NCI-H526 treated with DMSO at 0.1 percent for 48 hours (cell line): Measurements from ENCODE around the gene SIK2.
A peak's percentile ranks its signal among the peaks of the same experiment; 100 is the strongest.

Experiments used
- DNase-seq: peaks from one replicate; lab custom pipeline; 2025; lab: John Stamatoyannopoulos, UW

SIK2 gene

DNA sequence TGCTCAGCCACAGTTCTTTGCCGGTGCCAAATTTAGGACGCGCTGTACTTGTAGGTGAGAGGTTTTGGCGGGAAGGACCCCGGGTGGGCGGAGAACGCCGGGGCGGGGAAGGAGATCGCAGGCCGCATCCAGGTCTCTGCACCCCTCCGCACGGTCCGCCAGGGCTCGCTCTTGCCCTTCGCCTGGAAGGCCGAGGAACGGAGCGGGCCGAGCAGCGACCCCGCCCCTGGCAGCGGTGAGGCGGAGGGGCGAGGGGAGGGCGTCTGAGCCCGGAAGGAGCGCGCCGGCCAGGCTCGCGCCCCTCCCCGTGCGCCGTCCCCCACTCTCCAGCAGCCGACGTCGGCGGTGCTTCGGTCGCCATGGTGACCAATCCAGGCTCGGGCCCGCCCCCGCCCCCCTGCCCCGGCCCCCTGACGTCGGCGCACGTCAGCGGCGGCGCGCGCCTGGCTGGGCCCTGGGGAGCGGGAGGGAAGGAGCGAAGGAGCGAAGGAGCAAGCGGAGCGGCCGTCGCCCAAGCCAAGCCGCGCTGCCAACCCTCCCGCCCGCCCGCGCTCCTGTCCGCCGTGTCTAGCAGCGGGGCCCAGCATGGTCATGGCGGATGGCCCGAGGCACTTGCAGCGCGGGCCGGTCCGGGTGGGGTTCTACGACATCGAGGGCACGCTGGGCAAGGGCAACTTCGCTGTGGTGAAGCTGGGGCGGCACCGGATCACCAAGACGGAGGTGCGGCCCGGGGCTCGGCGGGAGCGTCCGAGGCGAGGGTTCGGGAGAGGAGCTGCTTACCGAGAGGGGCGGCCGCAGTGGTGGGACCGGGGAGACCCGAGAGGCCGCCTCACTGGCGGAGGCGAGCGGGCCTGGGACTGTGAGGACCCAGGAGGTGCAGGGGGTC lies at the start of gene SIK2:
TSS of gene SIK2 (plus strand) at position 471 of the 886 bp plus-strand sequence. CDS start at position 586, 115 bp downstream.
- DNase-seq = peak; percentile 99

DNA sequence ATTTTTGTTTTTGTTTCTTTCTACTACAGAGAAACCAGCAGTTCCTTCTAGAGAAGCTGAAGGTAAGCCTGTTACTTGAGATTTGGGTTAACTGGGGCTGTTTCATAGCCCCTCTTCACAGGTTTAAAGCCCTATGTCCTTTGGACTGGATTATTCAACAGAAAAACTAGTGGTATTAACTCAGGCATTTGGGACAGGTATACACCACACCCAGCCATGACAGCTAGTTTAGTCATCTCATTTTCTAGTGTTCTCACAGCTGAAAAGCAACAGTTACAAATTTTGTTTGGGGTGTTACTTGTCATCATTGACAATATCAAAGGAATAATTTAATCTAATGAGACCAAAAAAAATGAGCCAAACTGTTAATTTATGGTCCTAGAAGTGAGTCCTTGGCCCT lies 47.7 kb upstream of the SIK2 start:
- DNase-seq = no peak

DNA sequence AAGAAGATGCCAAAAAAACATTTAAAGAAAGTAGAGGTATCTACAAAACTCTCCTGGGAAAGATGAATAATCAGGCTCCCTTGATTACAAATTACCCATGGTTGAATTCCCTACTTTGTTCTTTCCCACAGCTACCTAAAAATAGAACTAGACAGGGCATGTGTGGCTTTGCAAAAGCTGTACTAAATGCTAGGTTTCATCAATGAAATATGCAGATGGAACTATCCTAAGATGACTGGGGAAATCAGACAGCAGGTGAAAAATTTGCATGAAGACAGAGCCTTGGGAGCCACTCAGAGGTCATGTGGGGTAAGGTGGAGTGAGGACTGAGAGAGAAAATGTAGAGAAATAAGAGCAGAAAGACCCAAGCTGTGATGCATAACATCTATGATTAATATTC lies 47.0 kb upstream of the SIK2 start:
- peak; percentile 99 for DNase-seq

DNA sequence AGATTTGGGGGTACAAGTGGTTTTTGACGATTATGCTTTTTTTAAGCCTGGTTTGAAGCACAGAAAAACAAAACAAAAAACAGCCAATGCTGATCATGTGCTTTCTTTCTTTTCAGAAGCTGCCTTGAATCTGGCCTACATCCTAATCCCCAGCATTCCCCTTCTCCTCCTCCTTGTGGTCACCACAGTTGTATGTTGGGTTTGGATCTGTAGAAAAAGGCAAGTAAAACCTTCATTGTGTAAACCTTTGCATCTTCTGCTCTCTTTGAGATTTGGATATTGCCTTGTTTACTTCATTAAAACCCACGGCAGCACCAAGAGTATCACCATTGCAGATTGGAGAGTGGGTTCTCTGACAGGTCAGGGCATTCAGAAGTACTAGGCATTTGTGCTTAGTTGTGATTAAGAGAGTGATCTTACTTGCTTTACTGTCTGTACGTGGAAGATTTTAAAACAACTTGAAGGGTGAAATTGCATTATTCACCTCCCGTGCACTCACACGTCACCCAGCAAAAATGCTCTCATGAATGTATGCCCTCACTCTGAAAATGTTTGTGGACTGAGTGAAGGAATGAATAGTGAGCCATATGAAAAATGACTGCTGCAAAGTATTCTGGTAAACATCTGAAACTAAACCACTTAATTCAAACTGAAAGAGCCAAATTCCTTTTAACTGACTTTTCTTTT lies 44.7 kb upstream of the SIK2 start:
- DNase-seq = no peak

DNA sequence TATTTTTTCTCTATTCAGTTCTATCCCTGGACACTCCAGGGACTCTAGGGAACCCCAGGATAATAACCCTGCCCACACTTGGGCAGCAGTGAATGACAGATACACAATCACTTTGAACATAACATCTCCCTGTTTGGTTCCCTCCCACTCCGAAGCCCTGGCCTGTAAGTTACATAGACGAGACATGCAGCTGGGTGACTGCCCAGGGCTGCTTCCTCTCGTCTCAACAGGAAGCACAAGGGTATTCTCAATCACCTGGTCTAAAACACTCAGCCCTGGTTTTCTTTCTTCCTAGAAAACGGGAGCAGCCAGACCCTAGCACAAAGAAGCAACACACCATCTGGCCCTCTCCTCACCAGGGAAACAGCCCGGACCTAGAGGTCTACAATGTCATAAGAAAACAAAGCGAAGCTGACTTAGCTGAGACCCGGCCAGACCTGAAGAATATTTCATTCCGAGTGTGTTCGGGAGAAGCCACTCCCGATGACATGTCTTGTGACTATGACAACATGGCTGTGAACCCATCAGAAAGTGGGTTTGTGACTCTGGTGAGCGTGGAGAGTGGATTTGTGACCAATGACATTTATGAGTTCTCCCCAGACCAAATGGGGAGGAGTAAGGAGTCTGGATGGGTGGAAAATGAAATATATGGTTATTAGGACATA lies 42.3 kb upstream of the SIK2 start:
- no peak for DNase-seq

DNA sequence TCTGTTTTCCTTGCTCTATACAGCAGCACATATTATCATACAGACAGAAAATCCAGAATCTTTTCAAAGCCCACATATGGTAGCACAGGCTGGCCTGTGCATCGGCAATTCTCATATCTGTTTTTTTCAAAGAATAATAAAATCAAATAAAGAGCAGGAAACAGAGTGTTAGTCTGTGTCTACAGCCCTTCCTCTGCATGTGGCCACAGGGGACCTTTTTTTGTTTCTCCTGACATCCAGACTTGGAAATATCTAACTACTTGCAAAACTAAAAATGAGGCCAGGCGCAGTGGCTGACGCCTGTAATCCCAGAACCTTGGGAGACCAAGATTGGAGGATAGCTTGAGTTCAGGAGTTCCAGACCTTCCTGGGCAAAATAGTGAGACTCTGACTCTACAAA lies 41.4 kb upstream of the SIK2 start:
- no peak for DNase-seq

DNA sequence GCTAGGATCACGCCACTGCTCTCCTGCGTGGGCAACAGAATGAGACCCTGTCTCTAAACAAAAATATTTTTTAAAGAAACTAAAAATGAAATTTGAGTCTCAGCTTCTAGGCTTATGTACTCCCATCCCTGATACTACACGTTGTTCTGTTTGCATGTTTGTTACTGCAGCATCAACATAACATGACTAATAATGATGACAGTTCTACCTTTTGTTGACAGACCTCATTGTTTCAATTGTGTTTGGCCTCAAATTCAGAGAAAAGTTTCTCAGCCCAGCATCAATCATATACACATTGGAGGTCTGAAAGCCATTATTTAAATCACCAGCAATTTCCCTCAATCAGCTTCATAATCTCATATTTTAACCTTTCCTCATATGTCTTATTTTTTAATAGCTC lies 40.9 kb upstream of the SIK2 start:
- no peak for DNase-seq

DNA sequence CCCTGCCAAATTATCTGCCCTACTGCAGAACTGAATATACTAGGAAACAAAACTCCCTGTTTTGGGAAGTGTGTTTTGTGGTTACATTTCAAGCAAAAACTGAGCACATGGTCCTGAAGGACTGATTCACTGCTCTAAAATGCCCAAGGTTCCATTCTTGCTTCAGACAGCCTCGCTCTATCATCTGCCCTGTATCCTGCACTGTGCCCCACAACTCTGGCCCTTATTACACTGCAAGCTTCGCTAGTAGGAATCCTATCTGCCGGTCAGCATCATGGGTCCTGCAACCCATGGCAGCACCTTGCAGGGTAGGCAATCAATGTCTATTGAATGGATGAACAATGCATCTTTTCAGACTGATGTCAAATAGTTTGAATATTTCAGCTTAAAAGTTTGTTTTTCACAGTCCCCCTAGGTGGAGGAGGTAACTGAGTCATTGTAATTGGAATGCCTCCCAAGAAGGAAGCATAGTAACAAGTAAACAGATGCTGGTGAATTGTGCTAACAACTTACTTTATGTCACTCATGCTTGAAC lies 40.4 kb upstream of the SIK2 start:
- DNase-seq = no peak

DNA sequence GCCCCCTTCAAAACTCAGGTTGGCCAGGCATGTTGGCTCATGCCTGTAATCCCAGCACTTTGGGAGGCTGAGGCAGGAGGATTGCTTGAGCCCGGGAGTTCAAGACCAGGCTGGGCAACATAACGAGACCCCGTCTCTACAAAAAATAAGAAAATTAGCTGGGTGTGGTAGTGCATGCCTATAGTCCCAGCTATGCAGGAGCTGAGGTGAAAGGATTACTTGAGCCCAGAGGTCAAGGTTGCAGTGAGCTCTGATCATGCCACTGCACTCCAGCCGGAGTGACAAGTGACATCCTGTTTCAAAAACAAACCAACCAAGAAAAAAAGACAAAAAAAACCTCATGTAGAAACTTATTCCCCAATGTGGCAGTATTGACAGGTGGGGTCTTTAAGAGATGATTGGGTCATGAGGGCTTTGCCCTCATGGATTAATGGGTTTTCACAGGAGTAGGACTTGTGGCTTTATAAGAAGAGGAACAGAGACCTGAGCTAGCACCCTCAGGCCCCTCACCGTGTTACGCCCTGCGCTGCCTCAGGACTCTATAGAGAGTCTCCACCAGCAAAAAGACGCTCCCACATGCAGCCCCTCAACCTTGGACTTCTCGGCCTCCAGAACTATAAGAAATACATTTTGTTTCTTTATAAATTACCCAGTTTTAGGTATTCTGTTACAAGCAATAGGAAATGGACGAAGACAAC lies 39.4 kb upstream of the SIK2 start:
- DNase-seq = no peak

DNA sequence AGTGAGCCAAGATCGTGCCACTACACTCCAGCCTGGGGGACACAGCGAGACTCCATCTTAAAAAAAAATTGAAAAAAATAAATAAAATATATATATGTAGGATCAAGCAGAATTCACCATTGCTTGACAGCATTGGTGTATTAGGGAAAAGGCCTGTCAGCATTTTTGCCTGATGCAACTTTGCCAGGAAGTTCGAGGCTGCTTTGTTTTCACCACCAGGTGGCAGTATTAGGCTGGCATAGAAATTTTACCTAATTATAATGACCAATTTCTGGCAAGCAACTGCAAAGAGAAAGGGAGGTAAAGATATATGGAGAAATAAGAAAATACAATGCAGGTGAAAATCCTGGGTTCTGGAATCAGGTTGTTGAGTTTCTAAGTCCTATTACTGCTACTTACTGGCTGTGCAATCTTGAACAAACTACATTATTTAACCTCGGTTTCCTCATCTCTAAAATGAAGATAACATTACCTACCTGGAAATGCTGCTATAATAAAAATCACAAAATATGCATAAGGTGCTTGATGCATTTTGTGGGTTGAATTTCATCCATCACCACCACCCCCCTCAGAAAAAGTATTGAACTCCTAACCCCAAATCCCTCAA lies 37.0 kb upstream of the SIK2 start:
- peak; percentile 57 for DNase-seq

DNA sequence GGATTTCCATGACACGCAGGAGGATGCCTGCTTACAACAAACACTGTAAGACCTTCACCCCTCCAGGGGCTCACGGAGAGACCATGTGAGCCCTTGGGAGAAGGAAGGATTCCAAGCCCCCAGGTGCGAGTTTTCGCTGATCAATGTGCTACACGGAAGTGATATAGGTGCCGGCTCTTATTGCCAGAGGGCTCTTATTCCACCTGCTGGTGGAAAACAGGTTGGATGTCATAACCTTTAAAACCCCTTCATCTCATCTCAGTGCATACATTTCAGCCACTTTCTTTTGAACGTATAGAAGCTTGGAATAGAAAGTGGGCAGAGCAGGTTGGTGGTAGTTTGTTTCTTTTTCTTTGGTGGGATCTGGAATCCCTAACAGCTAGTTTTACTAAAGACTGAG lies 35.9 kb upstream of the SIK2 start:
- DNase-seq = no peak

DNA sequence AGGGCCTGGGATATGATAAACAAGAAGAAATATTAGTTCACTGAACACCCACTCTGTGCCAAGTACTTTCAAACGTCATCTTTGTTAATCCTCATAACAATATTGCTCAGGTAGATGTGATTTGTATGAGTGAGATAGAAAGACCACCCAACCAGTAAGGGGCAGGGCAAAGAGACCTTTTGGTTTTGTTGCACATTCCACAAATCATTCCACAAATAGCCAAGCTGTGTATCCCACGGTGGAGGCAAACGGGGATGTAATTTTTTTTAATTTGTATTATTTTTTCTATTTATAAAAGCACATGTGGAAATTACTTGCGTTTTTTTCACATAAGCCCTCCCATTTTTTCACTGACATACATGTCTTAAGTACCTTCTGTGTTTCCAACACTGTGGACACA lies 32.8 kb upstream of the SIK2 start:
- DNase-seq = no peak

DNA sequence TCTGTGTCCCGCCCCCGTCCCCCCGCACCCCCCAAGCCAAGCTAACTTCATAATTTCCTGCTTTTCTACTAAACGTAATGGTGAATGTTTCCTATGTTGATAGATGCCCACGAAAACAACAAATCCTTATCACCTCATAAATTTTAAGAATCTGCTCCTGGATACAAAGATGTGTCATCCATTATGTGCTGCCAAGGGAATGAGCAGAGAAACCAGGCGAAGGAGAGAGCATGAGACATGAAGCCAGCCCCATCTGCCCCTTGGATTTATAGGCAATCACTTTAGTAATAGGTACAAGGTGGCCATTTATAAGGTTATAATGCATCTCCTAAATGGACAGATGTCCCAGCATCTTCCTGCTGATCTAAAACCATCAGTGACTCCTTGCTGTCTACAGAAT lies 31.5 kb upstream of the SIK2 start:
- no peak for DNase-seq

DNA sequence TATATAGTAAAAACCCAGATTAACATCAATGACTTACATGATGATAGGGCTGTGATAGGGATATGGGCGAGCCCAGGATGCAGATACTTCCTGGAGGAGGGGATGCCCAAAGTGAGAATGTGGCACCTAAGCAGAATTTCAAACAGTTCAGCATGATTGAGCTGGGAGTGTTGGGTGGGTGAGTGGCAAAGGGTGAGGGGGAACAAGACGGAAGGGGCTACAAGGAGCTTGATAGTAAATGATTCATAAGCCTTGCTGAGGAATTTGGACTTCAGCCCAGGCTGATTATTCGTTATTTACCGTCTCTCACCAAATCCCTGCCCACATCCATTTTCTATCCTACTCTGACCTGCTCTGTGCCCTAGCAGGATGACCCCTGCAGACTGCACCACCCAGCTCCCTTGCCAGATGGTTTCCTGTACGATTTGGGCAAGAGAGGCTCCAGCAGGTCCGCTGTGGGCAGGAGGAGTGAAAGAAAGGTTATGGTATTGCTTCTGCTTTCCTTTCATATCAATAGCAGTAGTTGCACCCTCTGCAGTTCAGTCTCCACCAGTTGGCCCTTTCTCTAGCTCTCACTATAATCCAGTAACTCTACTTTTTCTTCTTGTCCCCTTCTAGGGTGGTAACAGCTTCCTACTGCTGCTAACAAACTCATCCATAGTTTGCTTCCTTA lies 30.3 kb upstream of the SIK2 start:
- DNase-seq = no peak

DNA sequence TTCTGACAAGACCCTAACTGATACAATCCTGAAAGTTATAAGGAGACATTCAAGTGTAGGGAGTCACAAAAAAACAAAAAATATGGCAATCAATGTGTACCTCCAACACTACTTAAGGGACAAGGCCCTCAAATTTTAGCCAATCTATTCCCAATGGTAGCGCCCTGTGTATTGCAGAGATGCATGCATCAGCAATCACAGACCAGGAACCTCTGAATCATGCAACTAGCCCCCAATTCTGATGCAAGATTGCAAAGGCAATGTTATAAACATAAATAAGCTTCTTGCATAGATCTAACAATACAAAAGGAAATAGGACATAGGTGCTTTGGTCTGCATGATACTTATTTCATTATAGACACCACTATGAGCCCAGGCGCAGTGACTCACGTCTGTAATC lies 29.7 kb upstream of the SIK2 start:
- DNase-seq = no peak

DNA sequence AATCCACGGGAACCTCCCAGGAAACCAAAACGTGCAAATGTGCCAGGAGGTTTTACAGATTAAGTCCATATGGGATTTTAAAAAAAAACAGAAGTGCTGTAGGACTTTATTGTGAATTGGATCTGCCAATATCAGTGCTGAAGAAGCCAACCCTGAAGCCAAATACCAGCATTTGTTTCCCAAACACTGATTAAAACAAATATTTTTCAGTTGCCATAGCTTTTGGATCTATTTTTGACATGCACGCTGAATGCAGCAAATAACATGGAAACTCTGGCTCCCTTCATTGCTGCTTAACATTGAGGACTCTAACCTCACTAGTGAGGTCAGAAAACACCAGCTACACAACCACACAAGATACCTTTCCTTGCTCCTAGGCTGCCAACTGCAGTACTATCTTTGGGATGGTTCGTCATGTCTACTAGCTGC lies 28.4 kb upstream of the SIK2 start:
- no peak for DNase-seq

DNA sequence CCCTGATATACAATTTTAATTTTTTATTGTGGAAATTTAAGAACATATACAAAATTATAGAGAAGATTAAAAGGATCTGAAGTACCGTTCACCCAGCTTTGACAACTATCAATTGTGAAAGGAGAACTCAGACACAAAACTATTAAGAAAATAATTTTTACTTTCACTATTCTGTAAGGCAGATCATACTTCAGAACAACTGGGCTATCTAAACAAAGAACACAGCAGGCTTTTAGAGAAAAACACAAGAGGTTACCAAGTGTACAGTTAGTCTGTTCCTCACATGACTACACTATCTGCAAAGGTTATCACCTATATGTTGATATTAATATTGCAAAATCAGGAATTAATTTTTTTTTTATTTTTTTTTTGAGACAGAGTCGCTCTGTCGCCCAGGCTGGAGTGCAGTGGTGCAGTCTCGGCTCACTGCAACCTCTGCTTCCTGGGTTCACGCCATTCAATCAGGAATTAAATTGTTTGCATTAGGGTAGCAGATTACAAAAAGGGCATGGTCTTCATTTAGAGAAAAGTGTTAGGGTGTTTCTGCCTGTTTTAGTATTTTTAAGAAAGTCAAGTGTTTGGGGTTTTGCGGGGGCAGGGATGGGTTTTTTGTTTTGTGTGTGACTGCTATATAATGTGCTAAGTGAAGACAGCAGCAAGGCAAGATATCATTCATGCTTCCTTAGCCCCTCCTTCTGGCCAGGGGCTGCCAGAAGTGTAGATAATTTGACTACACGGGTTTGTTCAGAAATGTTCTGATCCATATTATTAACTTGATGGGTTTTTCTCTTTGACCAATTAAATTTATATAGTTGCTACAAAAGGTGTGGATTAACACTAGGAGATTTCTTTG lies 27.6 kb upstream of the SIK2 start:
- no peak for DNase-seq

DNA sequence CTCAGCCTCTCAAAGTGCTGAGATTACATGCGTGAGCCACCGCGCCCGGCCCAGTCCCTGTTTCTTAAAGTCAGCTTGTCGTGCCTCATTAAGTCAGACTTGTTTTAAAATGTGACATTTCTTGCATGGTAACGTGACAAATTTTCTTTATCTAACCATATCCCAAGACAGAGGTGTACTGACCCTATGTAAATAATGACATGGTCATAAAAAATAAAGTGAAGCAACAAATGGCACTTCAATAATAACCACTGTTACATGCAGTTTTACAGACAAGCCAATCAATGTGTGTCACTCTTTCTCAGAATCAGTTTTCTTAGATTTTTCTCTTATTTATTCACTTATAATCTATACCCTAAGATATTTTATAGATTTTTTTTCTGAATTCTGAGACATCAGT lies 26.5 kb upstream of the SIK2 start:
- DNase-seq = no peak

DNA sequence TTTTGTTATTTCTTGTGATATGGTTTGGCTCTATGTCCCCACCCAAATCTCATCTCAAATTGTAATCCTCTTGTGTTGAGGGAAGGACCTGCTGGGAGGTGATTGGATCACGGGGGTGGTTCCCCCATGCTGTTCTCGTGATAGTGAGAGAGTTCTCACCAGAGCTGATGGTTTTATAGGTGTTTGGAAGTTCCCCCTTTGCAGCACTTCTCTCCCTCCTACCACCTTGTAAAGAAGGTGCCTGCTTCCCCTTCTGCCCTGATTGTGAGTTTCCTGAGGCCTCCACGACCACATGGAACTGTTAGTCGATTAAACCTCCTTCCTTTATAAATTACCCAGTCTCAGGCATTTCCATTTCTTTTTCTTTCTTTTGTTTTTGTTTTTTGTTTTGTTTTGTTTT lies 24.4 kb upstream of the SIK2 start:
- DNase-seq = no peak

DNA sequence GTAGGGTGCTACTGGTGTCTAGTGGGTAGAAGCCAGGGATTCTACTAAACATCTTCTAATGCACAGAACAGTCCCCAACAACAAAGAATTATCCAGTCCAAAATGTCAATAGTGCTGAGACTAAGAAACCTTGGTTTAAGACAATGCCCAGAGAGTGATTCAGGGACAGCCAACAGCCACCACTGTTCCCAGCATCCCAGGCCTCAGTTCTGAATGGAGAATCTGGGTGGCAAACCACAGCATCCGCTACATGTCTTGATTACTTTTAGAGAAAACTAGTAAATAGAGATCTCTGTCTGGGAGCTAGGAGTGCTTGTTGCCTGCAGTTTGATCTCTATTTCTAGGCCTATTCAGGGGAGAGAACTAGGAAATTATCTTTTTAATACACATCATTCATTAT lies 20.9 kb upstream of the SIK2 start:
- no peak for DNase-seq
